A172 (cell line): ENCODE measurements around the gene PIGN. TPM values are rescaled to one million over a fixed set of nuclear protein-coding genes. Genes with fewer than 3 reads are reported as not detected.

Experiments
- DNase-seq: peaks from one replicate; pipeline ENCODE4 v3.0.0-alpha.2; 2015; ENCODE audit warnings: low spot score
- total RNA-seq: library from RNA; depleted of rRNA; stranded (reverse); fragments of >200 nt; shearing (Covaris generic); gene quantifications from 2 replicates; pipeline ENCODE4 v1.2.3, GENCODE V29; 2014; rRNA removed

Gene PIGN, protein sequence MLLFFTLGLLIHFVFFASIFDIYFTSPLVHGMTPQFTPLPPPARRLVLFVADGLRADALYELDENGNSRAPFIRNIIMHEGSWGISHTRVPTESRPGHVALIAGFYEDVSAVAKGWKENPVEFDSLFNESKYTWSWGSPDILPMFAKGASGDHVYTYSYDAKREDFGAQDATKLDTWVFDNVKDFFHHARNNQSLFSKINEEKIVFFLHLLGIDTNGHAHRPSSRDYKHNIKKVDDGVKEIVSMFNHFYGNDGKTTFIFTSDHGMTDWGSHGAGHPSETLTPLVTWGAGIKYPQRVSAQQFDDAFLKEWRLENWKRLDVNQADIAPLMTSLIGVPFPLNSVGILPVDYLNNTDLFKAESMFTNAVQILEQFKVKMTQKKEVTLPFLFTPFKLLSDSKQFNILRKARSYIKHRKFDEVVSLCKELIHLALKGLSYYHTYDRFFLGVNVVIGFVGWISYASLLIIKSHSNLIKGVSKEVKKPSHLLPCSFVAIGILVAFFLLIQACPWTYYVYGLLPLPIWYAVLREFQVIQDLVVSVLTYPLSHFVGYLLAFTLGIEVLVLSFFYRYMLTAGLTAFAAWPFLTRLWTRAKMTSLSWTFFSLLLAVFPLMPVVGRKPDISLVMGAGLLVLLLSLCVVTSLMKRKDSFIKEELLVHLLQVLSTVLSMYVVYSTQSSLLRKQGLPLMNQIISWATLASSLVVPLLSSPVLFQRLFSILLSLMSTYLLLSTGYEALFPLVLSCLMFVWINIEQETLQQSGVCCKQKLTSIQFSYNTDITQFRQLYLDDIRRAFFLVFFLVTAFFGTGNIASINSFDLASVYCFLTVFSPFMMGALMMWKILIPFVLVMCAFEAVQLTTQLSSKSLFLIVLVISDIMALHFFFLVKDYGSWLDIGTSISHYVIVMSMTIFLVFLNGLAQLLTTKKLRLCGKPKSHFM
- 15.8 and 24.1 TPM in 2 replicates for total RNA-seq

DNA sequence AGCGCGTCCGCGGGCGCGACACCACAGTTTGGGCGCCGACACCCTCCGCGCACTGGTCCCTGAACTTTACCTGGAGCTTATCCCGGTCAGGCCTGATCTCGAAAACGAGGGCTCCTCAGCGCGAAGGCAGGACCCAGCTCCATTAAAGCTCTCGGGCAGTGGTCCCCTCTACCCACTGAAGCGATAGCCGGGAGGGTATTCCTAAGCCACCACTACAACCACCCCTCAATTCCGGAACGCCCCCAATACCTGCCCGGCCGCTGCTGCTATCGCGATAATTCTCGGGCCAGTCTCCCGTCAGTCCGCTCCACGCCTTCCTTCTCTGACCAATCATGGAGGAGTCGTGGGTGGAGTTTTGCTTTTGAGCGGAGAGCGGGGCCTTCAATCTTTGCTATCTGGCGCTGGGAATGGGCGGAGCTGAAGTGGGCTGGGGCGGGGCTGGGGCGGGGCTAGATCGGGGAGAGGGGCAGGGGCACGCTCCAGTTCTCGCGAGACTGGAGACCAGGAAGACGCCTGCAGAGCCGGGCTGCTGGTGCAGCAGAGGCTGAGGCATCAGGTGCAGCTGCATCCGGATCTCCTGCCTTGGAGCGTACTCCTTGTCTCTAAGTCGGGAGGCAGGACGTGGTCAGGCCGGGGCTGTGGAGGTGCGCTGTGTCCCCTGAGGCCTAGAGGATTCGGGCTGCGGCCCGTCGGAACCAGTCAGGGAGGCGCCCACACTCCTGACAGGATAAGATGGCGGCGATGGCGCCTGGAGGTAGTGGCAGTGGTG lies at the start of gene PIGN, which contains the start of gene RELCH:
TSS of gene PIGN (minus strand) at position 283 of the 769 bp plus-strand sequence. CDS start 25,703 bp downstream, outside the sequence.
TSS of gene RELCH (plus strand) at position 482 of the 769 bp plus-strand sequence. CDS start at position 733, 251 bp downstream.
- peak; percentile 91 for DNase-seq

DNA sequence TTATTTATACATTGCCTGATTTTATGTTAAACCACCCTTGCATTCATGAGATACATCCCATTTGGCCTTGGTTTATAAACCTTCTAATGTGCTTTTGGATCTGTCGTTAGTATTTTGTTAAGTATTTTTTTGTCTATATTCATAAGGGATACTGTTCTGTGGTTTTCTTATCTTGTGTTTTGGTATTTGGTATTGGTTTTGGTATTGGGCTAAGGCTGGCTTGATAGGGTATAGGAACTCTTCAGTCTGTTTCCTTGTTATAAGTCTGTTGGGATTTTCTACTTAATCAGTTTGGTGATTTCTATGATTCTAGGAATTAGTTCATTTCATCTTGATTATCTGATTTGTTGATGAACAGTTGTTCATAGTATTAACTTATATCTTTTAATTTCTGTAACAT lies 49.4 kb upstream of the PIGN start:
- no peak for DNase-seq

DNA sequence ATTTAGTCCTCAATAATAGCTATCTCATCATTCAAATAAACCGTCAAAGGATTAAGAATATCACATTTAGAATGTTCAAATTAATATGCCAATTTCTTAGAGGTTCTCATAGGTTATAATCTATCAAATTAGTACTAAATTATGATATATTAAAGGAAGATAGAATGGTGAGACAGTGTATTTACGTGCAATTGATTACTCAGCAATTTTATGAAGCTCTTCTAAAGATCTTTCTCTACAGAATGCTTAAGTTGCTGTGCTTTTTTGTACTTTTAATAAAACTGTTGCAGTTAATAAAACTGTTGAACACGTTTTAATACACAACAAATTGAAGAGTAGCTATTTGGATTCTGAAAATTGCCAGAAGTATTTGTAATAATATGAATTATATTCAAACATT lies 39.2 kb upstream of the PIGN start:
- no peak for DNase-seq

DNA sequence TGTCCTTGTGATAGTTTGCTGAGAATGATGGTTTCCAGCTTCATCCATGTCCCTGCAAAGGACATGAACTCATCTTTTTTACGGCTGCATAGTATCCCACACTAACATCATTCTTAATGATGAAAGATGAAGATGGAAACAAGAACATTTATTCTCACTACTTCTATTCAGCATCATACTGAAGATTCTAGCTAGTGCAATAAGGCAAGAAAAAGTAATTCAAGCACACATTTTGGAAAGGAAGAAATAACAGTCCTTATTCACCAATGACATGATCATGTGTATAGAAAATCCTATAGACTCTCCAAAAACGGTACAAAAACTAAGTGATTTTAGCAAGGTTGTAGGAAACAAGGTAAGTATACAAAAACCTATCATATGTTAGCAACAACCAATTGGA lies 37.4 kb upstream of the PIGN start:
- no peak for DNase-seq

DNA sequence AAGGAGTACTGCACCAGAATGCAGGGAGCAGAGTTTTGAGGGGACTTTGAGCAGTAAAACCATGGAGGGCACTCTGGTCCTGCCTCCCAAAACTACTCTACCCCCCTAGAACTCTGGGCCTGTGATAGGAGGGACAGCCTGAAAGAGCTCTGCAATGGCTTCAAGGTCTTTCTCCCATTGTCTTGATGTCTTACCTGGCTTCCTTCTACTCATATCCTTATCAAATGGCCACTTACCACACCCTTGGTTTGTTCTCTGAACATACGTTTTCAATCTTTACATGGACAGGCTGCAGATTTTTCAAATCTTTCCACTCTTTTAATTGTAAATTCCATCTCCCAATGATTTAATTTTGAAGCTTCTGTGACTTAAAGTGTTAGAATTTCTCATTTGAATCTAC lies 27.9 kb upstream of the PIGN start:
- no peak for DNase-seq

DNA sequence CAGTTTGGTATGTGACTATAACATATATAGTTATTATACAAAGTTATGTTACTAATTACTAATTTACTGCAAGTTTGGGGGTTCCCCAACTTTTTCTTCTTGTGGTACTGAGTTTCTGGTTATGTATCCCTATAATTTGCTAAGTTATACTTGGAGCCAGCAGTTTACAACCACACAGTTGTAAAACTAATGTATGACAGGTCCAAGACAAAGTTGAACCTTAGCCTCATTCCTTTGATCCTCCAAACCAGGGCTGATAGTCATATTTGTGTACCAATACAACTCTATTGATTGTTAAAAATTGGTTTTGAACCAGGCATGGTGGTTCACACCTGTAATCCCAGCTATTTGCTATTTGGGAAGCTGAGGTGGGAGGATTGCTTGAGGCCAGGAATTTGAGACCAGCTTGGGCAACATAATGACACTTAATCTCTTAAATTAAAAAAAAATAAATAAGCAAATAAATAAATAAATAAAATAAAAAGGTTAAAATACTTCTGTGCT lies 24.5 kb upstream of the PIGN start:
- DNase-seq: no peak

DNA sequence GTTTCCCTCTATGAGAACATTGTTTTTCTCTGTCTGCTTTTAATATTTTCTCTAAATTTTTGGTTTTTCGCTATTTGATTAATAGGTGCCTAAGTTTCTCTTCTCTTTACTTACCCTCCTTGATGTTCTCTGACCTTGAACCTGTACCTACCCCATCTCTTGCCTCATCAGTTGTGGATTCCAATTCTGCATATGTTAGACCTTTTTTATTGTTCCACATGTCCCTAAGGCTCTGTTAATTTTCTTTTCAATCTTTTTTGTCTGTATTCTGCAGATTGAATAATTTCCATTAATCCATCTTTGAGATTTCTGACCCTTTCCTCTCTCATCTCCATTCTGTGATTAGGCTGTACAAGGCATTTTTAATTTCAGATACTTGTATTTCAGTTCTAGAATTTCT lies 23.3 kb upstream of the PIGN start:
- no peak for DNase-seq

DNA sequence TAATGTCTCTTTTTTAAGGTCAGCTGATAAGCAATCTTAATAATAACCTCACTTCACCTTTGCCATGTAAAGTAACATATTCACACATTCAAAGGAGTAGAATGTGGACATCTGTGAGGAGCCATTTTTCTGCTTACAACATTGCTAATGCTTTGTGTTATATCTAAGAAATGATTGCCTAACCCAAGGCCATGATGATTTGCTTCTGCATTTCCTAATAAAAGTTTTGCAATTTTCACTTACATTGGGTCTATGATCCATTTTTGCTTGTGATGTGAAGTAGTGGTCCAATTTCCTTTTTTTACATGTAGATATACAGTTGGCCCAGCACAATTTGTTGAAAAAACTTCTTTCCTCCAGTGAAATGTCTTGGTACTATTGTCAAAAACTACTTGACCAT lies 22.2 kb upstream of the PIGN start:
- no peak for DNase-seq

DNA sequence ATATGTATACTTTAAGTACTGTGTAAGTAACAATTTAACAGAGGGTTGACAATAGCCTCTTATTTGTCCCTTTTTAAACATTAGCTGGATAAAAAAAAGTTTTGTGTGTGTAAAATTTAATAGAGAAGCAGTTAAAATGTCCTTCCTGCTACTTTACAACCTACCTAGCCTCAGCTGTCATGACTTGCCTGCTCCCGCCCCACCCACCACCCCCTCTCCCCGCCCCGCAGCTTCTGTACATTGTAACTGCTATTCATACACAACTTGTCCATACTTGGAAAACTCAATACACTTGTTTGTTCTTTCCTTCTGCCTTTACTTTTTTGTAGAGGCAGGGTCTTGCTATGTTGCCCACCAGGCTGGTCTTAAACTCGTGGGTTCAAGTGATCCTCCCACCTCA lies 19.7 kb upstream of the PIGN start:
- no peak for DNase-seq

DNA sequence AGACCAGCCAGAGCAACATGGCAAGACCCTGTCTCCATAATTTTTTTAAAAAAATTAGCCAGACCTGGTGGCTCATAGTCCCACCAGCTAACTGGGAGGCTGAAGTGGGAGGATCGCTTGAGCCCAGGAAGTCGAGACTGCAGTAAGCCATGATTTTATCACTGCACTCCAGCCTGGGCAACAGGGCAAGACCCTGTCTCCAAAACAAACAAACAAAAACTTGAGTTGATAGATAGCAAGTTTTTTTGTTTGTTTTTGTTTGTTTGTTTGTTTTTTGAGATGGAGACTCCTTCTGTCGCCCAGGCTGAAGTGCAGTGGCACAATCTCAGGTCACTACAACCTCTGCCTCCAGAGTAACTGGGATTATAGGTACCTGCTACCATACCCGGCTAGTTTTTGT lies 19.0 kb upstream of the PIGN start:
- no peak for DNase-seq

DNA sequence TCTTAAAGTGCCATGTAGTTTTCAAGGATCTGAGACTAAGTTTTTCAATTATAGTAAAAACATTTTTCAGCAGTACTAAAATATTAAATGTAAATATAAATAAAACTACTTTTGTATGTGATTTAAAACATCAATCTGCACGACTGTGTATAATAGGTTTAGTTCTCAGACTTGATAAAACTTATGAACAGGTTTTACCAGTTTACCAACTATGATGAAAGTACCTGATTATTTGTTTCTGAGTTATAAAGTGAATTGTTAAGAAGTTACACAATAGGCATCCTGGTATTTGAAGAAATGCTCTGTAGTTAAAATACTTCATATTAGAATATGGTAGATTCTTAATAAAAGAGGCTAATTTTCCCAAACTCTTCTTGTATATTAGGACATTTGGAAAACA lies 15.0 kb upstream of the PIGN start:
- DNase-seq: no peak

DNA sequence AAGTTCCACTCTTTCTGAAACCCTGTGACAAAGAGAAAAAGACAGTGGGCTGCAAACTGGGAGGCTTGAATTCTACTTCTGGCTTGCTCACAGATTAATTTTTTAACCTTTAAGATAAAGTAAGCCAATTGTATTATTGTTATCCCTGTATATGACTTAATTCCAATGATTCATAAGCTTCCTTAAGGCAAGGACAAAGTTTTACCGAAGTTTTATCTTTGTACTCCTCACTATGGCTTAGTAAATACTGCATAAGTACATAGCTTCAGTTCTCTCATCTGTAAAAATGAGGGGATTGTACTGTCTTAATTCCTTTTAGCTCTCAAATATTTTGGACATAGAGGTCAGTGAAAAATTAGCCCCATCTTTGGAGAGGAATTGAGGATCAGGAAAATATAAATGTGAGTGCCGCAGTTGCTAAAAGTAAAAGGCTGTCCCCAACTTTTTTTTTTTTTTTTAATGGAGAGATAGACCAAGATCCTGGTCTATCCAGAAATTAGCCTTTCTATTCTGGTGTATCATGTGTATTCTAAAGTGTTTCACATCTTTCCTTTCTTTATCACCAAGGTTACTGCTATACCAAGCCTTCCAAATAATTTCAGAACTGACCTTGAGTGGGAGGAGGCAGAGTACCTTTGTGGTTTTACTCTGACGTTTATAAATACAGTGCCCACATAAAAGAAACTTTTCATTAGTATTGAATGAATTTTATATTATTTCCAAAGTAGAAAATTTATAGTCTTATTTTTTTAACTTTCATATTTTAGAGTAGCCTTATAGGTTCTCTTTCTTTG lies 13.5 kb upstream of the PIGN start:
- no peak for DNase-seq

DNA sequence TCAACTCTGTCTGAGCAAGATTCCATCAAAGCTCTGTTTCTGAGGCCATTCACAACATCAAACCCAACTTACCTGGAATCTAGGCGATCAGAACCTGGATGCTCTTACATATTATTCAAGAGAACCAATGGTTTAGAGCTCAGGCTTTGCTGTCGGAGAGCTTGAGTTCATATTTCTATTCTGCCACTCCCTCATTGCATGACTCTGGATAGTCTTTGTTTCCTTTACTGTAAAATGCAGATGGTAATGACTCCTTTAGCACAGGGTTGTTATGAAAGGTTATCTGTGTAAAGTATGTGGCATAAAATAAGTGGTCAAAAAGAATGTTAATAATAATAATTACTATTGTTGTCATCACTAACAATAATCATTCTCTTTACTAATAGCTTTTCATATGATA lies 12.8 kb upstream of the PIGN start:
- no peak for DNase-seq

DNA sequence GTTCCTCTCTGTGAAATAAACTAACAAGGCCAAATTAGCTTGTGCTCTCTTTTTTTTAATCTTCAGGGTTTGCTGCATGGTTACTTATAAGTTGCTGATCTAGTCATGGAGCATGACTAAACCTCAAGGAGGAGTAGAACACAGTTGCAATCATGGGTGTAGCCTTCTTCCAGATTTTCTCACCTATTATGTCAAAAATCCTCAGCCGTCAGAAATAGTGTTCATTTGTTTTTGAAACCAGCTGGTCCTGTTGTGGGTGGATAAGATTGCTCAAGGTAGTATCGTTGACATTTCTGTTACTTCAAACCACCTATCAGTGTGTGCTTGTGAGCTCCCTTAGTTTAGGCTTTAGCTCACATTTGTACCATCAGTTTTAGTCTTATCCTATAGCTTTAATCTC lies 11.4 kb upstream of the PIGN start:
- DNase-seq: no peak

DNA sequence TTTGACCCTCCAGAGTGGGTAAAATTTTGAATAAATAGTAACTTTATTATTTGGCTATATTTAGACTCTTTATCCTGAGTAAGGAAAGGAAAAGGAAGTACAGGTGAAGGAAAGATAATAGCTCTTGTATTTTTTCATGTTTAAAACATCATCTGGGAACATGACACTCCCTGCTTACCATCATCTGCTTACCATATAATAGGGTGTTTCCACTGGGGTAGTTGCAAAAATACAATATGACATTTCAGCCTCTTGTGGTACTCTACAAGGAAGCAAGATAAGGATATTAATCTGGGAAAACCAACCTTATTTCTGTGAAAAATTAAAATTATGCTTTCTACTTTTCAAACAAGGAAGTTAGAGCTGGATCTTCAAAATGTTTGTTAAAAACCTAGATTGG lies 10.1 kb upstream of the PIGN start:
- no peak for DNase-seq

DNA sequence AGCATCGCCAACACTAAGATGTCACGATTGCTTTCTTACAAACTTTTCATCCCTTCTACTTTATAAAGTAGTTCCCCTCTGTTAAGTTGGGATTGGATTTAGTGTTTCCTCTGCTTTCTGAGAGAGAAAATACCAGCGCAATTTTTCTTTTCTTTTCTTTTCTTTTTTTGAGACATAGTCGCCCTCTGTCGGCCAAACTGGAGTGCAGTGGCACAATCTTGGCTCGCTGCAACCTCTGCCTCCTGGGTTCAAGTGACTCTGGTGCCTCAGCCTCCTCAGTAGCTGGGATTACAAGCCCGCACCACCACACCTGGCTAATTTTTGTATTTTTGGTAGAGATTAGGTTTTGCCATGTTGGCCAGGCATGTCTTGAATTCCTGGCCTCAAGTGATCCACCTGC lies 9.2 kb upstream of the PIGN start:
- DNase-seq: no peak

DNA sequence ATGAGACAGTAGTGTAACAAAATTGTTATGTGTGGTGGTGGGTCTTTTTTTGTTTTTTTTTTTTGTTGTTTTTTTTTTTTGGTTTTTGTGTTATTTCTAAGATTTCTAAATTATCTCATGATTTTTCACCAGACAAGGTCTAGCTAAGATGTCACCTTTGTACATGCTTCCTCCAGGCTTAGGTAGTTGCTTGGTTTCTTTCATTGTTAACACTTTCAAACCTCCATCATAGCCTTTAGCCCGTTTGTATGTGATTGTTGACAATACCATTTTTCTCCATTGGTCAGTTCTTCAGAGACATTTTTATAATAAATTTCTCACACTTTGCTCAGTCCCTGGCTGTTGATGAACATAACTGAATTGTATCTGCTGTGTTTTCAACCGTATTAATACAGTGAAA lies 2.4 kb upstream of the PIGN start:
- DNase-seq: no peak

DNA sequence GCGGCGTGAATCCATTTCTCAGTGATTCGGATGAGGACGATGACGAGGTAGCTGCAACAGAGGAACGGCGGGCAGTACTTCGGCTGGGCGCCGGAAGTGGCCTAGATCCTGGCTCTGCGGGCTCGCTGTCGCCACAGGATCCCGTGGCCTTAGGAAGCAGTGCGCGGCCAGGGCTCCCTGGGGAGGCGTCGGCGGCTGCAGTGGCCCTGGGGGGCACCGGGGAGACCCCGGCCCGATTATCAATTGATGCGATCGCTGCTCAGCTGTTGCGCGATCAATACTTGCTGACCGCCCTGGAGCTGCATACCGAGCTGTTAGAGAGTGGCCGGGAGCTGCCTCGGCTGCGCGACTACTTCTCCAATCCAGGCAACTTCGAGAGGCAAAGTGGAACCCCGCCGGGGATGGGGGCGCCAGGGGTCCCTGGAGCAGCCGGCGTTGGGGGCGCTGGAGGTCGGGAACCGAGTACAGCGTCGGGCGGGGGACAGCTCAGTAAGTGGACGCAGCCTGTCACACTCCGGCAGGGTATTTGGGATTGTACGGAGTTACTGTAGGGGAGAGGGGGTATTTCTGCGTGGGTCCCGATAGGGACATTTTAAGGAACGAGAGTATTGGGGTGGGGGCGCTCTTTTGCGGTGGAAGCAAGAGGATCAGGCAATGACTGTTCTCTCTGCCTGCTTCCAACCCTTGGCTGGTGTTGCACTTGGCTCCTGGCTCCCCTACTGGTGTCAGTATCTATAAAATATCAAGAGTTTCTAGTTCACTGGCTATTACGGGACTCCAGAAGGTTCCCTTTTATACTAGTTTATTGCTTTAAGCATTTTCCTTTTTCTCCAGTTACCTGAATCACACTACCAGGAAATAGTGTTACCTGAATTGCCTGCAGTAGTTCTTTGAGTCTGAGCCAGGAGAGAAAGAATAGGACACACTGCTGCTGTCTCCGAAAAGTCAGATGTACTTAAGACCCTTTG lies 971 bp upstream of the PIGN start:
- DNase-seq: peak; percentile 1

DNA sequence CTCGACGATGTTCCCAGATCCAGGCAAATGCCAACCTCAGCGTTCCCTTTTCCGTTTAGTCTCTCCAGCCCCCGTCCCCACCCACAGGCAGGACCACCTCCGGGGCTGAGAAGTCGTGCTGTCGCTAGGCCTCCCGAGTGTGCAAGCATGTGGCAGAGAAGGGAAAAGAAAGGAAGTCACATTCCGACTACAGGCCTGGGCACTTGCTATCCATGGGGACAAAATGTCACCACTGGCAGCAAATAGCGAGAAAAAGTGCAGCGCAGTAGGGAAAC lies 420 bp downstream of the PIGN start:
- DNase-seq: peak; percentile 0
